M059J (cell line): ENCODE results near the gene PCTP. TPM values are rescaled to one million over a fixed set of nuclear protein-coding genes. Genes with fewer than 3 reads are reported as not detected.

Experiments
- DNase-seq: peaks from one replicate; pipeline ENCODE4 v3.0.0-alpha.2; 2012; ENCODE audit warnings: low read depth
- total RNA-seq: library from RNA; depleted of rRNA; stranded (reverse); fragments of >200 nt; shearing (Covaris generic); gene quantifications from 2 replicates; pipeline ENCODE4 v1.2.3, GENCODE V29; 2014; rRNA removed

PCTP gene
- total RNA-seq, 1 experiment from 2014 or later: 16.8 TPM

DNA sequence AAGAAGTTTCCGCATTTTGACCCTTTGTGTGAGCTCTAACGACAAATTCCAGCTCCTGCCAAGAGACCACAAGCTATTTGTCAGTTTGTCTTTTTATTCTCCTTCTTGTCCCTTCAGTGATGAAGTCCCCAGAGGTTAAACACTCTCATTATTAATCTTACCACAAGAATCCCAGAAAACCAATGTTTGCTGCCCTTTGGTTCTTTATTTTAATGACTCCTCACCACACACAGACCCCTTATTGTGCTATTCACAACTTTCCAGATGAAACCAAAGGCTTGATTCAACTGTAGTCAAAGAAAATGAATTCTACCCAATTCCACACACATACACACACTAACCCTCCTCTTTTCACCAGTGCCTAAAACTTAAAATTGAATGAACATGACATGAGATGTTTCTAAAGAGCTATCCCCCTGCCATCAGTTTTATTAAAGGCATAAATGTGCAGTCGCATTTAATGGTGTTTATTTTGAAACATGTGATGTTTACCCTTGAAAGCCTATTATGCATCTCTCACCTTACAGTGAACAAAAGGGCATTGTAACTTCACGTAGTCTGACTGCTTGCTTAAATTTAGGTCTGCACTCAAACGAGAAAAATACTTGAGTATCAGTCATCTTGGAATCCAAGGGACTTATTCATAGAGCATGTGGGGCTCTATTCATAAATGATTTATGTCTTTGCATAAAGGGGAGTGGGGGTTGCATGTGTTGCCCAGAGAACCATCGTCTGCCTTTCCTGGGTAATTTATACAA, 44.1 kb downstream of the PCTP start:
- DNase-seq: peak; percentile 23

DNA sequence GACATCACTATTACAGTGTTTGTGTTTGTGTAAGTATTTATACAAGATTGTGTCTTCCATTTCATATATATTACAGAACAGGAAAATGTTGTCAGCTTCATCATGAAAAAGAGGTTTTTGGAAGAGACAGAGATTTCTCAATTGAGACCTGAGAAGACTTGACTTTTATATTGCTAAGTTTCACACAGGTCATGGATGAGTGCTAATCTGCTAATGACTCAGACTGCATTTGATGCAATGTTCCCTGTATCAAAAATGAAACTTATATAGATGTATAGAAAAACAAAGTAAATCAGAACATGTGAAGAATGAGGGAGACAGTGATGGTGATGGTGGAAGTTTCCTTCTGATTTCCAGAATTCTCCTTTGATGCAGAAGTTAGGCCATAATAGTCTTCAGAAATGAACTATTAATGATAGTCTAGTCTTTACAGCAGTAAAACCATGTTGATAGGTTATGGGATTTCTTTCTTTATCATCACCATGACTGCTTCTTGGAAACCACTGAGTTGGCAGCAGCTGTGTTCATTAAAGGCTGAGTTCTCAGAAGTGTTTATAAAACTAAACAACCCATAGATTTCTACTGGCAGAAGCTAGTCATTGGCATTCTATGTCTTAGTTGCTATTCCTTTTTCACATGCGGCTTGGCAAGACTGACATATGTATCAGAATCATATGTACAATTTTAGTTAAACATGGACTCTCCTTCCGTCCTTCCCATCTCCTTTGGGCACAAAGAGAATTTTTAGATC, 56.1 kb downstream of the PCTP start:
- DNase-seq: no peak

DNA sequence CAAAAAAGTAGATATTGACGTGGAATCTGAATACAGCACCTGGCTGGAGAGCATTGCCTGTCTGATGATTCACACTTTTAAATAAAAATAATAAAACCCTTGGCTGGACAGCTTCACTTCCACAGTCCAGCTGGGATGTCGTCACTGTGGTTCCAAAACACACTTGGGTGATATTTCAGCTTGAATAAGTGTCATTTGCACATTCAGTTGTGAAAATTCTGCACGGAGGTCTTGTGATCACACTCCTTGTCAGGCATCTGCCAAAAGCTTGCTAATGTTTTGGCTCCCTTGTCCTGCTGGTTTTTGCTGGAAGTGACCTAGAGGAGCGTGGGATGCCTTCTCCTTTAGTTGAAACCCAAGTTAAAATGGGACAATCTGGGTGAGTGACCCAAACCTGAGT, 60.7 kb downstream of the PCTP start:
- DNase-seq: no peak

DNA sequence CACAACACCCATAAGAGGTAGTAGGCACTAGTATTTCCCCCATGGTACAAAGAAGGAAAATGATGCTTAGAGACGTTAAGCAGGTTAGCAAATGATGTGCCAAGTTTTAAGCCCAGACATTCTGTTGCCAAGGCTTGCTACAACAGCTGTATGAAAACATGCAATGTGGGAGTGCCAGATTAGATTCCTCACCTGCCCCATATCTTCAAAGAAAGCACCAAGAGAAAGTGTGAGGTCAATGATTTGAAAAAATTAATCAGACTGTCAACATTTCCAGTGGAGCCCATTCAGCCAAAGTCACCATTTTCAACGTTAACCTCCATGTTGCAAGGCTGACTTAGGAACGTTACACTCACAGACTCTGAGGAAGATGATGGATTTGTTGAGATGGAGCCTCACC, 61.5 kb downstream of the PCTP start:
- no peak for DNase-seq

DNA sequence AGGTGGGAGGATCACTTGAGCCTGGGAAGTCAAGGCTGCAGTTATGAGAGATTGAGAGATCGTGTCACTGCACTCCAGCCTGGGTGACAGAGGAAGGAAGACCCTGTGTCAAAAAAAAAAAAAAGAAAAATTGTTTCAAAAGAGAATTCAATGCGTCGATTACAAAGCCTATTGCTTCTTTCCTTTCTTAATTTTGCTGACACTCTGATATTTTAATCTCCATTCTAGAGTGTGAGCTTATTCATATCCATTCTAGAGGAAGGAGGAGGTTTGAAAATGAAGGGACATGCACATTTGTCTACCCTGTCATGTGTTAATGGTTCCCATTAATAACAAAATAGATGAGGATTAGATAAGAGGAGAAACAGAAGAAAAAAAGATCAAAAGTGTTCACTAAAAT, 63.1 kb downstream of the PCTP start:
- DNase-seq: no peak

DNA sequence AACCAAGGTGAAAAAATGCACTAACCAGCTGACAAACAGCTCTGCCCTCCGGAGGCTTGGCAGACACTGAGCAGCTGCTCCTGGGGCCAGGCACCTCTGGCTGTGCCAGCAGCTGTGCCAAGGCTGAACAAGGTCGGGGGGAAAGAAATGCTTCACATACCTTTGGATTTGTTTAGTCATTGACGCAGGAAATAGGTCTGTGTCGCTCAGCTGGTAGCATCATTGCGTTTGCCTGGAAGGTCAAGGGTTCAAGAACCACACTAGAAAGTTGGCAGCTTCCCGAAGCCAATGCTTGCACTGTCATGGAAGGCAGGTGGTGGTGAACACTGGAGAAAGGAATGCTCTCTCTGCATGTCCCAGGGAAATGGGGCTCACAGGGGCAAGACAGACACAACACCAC, 63.5 kb downstream of the PCTP start:
- peak; percentile 76 for DNase-seq

DNA sequence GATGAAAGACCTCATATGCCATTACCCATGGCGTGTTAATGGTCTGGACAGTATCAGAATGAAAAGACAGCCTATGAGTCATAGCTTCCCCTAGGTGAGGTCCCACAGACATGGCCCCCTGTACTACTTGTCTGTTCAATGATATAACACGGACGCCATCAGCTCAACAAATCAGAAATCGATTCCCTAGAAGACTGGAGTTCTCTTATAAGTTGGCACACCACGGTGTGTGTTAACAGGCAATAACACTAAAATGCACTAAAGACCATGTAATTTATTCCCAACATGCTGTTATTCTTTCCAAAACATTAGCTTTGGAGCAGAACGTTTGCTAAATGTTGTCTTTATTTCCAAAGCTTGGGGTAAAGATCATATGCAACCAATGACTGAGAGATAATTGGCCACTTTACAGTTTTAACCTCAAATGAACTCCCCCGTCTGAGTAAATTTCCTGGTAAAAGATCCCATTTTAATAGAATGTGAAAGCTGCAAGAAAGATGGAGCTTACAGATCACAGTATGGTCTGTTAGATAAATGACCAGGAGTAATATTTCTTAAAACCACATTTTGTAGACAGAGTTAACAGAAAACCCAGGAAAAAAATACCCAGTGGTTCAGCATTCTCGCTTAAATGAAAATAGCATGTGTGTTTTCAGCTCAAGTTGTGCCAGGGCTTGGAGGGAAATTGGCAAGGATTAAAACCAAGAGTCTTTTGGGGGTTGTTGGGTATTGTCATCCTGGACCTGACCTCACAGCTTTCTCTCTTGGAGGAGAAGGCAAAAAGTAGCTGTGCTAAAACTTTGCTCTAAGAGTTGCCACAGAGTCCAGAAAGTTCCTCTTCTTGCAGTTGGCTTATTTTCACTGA, 65.9 kb downstream of the PCTP start:
- DNase-seq: no peak

DNA sequence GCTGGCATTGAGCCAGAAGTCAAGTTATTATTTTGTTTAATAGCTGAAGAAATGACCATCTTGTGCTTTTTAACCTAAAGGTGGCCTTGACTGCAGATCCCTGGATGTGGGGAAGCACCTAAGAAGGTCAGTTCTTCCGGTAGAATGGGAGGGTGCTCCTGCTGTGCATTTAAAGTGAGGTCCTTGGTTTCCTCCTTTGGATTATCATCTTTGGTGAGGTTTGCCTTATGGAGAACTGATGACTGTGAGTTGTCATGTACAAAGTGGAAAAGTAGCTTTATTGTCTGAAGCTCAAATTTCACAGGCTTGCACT, 66.5 kb downstream of the PCTP start:
- no peak for DNase-seq

DNA sequence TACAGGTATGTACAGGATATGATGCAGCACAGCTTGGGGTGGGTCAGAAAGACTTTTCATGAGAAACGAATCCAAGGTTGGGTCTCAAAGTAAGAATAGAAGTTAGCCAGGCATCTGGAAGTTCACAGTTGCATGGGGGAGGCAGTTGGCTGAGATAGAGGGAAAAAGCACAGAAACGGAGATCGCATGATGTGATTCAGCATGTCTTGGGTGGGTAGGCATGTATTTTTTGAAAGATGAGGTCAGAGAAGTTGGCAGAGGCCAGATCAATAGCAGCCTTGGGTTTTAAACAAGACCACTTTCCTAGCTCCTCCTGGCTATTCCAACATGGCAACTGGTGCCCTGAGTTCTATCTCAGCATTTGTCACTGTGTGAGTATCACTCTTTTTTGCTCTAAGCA, 67.2 kb downstream of the PCTP start:
- DNase-seq: no peak

DNA sequence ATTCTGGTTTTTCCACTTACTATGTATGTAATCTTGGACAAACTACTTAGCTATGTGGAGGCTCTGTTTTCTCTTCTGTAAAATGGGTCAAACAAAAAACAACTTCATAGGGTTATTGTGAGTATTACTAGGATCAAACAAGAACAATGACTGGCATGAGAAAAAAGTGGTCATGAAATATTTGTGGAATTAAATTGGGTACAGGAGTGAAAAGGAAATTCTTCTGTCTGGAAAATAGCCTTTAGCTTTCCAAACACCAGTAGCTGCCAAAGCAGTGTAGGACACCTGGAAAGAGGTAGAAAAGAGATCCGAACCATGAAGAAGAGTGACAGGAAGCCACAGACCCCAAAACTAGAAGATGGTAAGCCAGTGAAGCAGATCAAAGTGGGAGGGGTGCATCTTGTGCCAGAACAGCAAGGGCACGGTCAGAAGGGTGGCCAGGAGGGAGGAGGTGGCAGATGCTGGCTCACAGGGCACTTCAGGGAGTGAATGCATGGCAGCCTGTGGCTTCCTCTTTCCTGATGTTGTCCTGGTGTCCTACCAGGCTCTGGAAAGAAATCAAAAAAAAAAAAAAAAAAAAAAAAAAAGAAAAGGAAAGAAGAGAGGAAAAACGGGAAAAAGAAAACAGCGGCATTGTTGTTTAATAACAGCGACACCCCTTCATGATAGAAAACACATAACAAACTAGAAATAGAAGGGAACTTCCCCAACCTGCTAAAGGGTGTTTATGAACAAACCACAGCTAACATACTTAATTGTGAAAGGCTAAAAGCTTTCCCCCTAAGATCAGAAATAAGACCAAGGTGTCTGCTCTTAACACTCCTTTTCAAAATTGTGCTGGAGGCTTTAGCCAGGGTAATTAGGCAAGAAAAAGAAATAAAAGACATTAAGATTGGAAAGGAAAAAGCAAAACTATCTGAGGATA, 67.9 kb downstream of the PCTP start:
- no peak for DNase-seq

DNA sequence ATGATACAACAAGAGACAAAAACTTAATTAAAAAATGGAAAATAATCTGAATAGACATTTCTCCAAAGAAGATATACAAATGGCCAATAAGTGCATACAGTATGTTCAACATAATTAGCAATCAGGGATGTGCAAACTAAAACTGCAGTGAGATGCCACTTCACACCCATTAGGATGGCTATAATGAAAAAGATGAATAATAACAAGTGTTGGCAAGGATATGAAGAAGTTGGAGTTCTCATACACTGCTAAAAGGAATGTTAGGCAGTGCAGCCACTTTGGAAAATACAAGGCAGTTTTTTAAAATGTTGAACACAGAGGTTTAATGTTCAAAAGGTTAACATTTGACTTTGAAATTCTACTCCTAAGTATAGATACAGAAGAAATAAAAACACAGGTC, 69.8 kb downstream of the PCTP start:
- no peak for DNase-seq

DNA sequence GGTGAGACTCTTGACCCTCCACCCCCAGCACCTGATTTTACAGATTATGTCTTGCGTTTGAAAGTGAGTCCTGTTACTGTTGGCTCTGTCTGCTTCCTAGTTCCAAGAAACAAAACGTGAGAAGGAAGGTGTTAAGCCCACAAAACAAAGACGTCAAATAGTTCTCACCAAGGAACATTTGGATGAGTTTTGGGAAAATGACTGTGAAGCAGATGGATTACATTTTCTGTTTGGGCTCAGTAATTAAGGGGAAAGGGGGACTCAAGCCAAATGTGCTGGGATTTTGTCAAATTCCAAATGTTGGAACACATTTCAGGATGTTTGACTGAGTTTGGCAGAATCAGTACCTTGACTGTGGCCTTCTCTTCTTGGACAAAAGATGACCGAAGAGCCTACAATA, 71.2 kb downstream of the PCTP start:
- no peak for DNase-seq

DNA sequence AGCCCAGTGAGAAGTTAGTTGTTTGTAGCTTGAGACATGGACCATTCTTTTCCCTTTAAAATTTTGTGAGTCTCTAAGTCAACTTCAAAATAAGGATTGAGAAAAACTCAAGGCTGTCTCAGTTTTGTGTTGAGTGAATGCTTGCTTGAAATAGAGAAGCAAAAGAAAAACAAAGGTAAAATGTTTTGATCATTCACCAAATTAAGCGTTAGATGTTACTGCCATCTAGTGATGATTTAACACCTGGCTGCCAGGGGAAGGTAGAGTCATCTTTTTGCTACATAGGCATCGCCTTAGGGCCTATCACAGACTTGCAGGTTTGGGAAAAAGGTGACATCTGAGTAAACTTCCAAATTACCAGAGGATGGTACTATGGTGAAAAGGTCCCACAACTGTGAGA, 74.4 kb downstream of the PCTP start:
- DNase-seq: peak; percentile 14

Other genes with a start within 250 kb of the PCTP start
- not detected in 2 replicates for gene SMIM36, start 239.6 kb upstream of the PCTP start, total RNA-seq
- 0.07 and 0.22 TPM in 2 replicates for gene TMEM100, start 28.2 kb upstream of the PCTP start, total RNA-seq